Gastrocnemius medialis (tissue), 4 donors: ENCODE data around the gene TGFBR3L.

Experiments used
- CTCF ChIP-seq, 5 experiments: fragments of 450-650 bp in 3 of 5; fragments of 200-600 bp in 2 of 5; sonication (generic) in 2 of 5; IDR thresholded peaks in 4 of 5; conservative IDR thresholded peaks in 1 of 5; 1 replicate in 4 of 5; 2 replicates in 1 of 5; pipeline ENCODE4 v1.5.1; 2016 to 2019; ENCODE audit warnings: antibody characterized with exemption in 5 of 5, mild to moderate bottlenecking in 3 of 5, moderate library complexity in 3 of 5
- POLR2A ChIP-seq, 2 donors: fragments of 450-650 bp; IDR thresholded peaks; one replicate each; pipeline ENCODE4 v1.6.1; 2017; ENCODE audit warnings: antibody characterized with exemption in 2 of 2, mild to moderate bottlenecking in 2 of 2, moderate library complexity in 2 of 2

GRCh38 chr19:7910321-7911161, 4.1 kb upstream of the TGFBR3L start:
- TF ChIP-seq CTCF (IDR thresholded peaks at IDR 0.05 in 4 of 5, conservative IDR thresholded peaks at IDR 0.05 in 1 of 5), result no peak
- no peak for TF ChIP-seq POLR2A (IDR thresholded peaks at IDR 0.05)
